GM19023 (cell line): ENCODE data around the gene POPDC2.
"Not testable (repeated sequence)": the region's sequence is repeated elsewhere in the genome, so short reads cannot be mapped to it uniquely, and the experiment has no call there.

Experiments
- ATAC-seq: cut with Tn5 transposase; IDR thresholded peaks from one replicate; pipeline ENCODE4 v1.9.1; 2021; ENCODE audit warnings: mild to moderate bottlenecking, moderate library complexity; ENCODE audit not compliant: unreplicated experiment

Gene POPDC2, protein sequence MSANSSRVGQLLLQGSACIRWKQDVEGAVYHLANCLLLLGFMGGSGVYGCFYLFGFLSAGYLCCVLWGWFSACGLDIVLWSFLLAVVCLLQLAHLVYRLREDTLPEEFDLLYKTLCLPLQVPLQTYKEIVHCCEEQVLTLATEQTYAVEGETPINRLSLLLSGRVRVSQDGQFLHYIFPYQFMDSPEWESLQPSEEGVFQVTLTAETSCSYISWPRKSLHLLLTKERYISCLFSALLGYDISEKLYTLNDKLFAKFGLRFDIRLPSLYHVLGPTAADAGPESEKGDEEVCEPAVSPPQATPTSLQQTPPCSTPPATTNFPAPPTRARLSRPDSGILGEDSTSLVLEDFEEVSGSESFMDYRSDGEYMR

DNA sequence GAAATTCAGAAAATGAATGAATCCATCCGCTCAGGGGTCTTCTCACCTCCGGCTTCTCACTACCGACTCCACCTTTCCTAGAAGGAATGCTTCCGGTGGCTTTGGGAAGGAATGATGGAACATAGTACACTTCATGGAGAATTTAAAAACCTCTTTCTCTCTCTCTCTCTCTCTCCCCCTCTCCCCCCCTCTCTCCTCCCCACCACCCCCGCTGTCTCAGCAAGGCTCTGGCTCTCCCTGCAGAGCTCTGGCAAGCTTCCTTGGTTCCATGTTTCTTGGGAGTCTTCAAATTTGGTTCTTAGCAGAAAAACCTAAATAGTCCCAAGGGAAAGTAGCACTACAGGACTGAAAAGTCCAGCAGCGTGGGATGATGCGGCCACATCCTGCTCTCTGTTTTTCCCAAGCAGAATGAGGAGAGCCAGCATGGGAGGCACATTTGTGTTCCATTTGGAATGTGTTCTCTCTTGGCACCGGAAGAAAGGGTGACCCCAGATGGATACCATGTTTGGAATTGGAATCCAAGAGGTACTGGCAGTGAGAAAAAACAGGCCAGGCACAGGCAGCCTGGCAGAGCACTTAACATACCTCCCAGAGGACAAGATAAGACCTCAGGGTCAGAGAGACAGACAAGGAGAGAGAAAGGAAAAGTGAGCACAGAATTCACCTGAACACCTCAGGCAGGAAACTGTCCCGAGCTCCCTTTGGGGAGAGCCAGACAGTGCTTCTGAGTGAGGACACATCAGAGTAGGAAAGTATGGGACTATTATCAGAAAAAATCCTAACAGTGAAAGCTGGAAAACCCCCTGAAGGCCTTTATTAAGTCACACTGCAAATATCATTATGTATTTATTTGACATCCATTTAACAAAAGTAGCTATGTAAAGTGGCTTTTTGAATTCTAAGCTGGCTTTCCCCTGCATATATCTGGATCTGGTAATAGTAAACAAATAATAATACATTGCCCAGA lies at the start of gene POPDC2:
POPDC2 (minus strand) TSS at position 116 of the 967 bp plus-strand sequence. CDS start 166 bp downstream, outside the sequence.
- ATAC-seq = no peak

DNA sequence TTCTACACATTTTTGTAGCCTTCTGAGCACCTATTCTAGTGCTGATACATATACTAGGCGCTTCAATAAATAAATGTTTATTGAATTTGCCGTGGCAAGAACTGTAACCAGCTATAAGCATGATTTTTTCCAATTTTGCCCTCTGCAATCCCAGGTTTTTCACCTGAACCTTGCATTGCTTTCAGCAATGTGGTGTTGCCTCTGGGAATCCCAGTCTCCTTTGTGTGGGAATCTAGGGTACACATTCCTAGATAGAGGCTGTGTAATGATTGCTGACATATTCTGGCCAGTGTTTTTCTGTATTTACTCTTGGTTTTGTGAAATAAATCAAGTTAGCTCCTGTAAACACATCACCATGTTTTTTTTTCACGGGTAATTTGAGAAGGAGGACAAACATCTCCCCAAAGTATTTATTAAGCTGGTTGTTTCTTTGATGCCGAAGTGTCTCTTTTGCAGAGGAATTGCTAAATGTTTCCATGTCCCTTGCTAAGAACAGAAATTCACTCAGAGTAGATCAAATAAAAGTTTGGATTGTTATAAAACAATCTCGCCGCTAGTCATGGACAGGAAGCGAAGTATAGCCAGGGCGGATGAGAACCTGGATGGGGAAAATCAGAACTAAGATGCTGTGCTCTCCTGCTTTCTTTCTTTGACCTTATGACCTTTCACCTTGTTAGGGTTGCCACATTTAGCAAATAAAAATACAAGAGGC lies 43.6 kb upstream of the POPDC2 start:
- ATAC-seq = no peak

DNA sequence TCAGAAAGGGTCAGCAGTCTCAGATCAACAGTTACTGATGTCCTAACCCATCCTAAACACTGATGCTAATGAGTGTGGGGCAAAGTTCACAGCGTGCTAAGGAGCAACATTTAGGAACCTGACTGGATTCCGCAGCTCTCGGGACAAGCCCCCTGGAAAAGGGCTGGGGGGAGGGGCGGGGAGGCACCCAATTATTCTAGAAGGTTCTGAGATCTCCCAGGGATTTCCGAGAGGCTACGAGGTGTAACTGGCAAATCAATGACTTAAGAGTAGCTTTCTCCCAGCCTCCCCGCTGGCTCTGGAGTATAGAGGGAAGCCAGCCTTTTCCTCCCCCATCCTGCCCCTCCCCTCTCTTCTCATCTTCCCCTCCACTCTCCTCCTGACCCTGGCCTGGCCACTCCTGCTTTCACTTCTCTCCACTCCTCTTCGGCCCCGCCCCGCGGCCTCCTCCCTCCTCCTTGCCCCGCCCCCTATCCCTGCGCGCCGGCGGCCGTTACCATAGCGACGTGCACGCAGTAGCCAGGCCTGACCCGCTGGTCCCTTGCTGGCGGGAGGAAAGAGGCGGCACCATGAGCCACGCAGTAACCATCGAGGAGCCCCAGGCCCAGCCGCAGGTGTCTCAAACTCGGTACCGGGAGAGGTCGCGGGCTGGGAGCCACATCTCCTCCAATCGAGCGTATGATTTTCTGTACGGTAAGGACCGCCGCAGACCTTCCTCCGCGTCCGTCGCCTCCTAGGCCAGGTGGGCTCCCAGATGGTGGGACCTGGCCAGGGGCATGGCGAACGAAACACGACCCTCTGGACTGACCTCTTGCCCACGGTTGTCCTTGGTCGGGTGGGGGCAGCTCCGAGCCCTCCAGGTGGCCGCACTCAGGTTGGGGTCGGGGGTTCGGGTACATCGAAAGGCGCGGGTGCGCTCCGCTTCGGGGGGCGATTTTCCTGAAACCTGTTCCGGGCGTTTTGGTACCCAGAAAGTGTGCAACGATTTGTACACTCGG lies 42.4 kb upstream of the POPDC2 start, which contains the start of gene CFAP91:
CFAP91 (plus strand) TSS at position 493 of the 998 bp plus-strand sequence; CDS start at position 570, 77 bp downstream.
- peak; percentile 89 for ATAC-seq

DNA sequence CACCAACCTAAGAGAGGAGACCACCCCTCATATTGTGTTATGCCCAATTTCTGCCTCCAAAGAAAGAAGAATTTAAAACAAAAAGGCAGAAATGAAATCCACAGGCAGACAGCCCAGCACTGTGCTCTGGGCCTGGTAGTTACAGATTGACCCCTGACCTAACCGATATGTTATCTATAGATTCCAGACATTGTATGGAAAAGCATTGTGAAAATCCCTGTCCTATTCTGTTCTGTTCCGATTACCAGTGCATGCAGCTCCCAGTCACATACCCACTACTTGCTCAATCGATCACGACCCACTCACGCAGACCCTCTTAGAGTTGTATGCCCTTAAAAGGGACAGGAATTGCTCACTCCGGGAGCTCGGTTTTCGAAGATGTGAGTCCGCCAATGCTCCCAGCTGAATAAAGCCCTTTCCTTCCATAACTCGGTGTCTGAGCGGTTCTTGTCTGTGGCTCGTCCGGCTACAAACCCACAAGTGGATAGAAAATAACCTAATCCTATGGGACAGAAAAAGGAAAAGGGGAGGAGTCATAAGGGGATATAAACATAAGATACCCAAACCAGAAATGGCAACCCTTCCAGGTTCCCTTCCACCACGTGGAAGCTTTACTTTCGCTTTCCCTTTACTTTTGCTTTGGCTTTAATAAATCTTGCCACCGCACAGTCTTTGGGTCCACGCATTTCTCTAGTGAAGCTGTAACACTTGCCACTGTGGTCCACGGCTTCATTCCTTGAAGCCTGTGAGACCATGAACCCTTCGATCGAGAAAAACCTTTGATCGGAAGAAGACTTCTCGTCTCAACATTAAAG lies 40.7 kb upstream of the POPDC2 start:
- peak; percentile 3 for ATAC-seq

DNA sequence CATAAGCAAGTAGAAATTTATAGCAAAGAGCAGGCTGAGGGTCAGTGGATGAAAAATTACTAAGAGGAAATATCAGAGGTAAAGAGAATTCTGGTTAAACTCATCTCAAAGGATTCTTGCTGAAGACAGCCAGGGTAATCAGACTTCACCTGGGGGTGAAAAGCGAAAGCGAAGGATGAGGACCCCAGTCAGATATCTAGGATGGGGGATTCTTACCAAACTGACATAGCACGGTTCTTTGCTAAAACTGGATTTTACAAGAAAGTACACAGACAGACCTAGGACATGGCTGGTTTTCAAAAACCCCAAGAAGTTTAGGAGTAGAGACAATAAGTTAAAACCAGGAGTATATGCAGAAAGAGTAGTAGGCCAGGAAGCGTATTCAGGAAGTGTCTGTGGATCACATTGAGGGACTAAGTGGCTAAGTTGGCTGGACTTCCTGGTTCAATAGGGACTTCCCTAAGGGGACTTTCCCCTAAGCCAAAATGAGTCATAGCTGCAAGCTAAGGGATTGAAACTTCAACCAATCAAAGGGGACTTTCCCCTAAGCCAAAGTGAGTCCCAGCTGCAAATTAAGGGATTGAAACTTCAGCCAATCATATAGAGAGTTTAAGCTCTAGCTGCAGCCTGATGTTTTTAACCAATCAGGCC lies 40.0 kb upstream of the POPDC2 start:
- ATAC-seq = peak; percentile 33

DNA sequence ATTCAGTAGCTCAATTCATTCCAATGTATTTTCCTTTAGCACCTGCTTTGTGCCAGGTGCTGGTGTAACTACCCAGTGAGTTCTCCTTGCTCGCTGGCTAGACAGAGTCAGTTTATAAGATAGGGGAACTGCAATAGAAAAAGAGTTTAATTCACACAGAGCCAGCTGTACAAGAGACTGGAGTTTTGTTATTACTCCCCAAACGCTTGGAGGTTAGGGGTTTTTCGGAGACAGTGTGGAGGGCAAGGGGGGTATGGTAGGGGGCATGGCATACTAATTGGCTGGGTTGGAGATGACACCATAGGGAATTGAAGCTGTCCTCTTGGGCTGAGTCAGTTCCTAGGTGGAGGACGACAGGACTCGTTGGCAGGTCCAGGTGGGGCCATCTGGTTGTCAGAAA lies 37.0 kb upstream of the POPDC2 start:
- peak; percentile 59 for ATAC-seq

DNA sequence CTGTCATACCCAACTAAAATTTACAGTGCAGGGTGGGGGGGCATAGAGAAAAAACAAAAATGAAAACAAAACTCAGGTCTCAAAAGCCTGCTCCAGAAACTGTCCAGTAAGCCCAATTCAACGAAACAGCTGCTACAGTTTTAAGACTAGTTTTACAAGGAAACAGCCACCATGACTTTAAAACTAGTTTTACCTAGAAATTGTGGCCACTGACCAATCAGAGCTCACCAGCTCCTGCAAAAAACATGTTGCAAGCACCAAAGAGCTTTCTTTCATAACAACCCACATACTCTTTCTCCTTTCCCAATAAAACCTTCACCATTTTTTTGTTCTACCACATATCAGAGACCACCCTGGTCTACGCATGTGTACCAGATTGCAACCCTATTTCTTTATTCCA lies 35.1 kb upstream of the POPDC2 start:
- ATAC-seq = no peak

DNA sequence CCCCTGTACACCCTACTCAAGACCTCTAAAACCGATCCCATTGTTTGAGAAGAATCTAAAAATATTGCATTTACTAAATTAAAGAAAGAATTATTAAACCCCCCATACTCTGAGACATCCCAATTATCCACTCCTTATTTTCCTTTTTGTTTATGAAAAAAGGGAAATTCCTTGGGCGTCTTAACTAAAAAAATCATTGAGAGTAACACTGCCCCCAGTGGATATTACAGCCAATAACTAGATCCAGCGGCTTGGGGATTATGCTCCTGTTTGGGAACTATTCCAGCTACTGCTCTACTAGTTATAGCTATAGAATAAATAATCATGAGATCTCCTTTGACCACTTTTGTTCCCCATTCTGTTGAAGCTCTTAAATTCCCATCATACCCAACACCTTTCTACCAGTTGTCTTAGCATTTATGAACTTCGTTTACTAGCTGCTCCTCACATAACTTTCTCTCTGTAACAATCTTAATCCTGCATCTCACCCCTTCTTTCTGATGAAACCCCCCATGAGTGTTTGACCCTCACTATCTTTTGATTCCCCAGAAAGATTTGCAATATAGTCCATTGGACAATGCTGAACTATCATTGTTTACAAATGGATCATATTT lies 29.8 kb upstream of the POPDC2 start:
- no peak for ATAC-seq

DNA sequence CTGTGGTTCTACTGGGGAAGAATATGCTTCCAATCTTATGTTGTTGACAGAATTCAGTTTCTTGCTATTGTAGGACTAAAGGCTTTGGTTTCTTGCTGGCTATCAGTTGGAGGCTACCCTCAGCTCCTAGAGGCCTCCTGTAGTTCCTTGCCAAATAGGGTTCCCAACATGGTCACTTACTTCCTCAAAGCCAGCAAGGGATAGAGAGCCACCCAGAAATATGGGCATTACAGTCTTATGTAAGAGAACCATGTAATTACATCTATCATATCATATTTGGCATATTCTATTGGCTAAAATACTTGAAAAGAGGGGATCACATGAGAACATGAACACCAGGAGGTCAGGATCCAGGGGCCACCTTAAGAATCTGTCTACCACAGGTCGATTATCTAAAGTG lies 23.0 kb upstream of the POPDC2 start:
- ATAC-seq = no peak

DNA sequence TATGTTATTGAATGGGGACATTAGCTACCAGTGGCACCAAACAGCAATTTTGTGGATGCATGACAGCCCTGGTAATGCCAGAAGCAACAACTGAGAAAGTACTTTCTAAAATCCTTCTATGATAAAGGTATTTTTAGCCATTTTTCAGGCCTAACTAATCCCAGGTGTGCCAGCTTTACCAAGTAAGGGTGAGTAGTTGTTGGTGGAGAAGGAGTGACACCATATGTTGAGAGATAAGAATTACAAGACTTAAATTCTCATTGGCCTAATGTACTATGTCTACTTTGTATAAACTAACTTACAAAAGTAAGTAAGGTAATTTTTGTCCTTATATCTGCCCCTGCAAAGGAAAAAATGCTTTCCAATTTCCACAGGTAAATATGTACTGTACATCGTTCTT lies 20.9 kb upstream of the POPDC2 start:
- no peak for ATAC-seq

DNA sequence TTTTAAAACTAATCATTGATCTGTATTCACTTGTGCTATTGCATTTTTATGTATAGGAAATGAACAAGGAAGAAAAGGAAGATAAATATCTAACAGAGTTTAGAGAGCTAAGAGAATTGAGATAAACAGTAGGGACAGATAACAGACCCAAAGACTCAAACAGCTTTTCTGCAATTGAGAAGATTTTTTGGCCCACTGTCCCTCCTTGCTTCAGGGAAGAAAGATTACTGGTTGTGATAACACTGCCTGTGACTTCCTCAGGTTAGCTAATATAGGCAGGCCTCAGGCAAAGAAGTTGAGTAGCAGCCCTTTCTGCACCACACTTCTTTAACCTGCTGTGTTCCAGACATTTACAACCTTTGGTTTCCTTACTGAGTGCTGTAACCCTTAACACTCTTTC lies 19.5 kb upstream of the POPDC2 start:
- no peak for ATAC-seq

DNA sequence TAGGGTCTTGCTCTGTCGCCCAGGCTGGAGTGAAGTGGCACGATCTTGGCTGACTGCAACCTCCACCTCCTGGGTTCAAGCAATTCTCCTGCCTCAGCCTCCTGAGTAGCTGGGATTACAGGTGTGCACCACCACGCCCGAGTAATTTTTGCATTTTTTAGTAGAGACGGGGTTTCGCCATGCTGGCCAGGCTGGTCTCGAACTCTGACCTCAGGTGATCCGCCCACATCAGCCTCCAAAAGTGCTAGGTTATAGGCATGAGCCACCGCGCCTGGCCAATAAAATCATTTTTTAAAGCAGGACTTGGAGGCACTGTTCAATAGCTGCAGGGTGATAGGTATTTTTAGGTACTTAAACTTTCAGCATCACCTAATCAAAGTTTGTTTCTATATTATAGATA lies 17.8 kb upstream of the POPDC2 start:
- ATAC-seq = not testable (repeated sequence)

DNA sequence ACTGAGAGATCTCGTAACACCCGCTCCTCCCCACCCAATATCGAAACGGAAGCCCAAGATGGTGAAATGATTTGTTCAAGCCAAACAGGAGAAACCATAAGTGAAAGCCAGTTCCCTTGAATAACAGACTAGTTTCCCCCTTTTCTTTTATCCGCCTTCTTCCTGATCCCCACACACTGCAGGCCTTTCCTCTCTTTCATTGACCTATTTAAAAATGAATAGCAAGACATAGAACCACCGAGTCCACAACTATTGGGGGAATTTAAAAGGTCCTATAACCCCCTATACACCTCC lies 17.2 kb upstream of the POPDC2 start:
- ATAC-seq = no peak

DNA sequence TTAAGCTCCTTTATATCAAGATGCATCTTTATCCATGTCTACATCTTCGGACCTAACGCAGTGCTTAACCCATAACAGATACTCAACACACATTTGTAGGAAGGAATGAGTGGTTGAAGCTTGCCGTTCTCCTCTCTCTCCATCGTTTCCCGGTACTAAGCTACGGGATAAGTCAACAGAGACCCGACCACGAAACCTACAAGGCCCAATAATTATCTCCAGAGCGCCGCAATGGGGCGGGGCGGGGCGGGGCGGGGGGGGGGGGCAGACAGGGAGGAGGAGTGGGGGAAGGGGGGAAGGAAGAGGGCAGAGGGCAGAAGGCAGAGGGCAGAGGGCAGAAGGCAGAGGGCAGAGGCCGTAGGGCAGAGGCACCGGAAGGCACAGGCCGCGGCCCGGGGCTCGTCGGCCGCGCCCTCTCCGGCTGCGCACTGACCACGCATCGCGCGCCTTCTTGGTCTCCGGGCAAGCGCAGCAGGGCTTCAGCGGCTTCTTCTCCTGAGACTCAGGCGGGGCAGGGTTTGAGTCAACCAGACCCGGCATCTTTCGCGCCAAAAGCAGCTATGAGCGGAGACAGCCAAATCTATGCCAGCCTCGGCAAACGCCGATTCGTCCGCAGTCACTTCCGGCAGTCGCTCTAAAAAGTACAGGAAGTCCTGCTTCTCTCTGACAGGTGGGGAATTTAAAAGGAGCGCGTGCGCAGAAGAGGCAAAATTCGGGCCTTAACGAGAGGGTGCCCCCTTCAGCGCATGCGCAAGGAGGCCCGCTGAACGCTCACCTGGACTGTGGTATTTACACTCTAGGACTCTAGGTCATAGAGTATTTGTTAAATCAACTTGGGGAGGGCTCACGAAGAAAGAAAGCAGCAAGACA lies 16.6 kb upstream of the POPDC2 start, which contains the start of gene COX17:
COX17 (minus strand) TSS at position 636 of the 870 bp plus-strand sequence; CDS start at position 540, 96 bp downstream.
- ATAC-seq = peak; percentile 89

DNA sequence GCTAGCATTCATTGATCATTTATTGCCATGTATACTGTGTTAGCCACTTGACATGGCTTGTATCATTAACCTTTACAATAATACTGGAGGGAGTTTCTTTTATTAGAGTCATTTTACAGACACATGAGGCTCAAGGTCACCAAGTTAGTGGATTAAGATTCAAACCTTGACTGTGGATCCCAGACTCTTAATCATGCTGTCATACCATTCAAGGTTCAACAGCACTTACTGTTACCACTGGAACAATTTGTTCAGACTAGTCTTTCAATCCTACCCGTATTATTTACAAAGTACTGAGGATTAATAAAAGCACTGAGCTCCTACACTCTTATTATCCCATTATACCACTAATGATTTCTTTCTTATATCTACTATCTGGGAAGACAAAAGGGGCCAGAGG lies 15.6 kb upstream of the POPDC2 start:
- no peak for ATAC-seq

DNA sequence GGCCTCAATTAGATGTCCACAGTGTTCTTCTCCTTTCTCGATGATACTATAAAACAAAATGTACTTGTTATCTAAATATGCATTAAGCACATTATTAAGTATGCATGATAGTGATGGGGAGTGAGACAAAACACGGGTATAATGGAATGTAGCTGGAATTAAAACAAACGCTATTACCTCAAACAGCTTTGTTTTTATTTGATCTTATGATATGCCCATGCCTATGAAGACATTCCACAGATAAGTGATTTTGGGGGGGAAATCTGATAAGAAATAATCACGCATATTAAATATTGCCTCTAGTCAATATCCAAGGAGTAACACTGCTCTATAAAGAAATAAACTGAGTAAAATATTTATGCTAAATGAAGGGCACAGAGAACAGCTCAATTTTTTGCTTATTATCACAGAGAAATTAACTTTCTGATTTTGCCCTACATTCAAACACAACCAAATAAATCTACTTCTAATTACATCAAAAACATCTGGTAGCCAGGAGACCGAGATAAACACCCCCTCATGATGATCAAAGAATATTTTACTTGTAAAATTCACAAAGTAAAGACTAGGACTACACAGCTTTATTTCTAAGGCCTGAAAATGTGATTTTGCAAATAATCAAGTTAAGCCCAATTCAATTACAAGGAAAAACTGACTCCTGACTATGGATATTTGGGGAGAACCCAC lies 14.9 kb upstream of the POPDC2 start:
- ATAC-seq = no peak

DNA sequence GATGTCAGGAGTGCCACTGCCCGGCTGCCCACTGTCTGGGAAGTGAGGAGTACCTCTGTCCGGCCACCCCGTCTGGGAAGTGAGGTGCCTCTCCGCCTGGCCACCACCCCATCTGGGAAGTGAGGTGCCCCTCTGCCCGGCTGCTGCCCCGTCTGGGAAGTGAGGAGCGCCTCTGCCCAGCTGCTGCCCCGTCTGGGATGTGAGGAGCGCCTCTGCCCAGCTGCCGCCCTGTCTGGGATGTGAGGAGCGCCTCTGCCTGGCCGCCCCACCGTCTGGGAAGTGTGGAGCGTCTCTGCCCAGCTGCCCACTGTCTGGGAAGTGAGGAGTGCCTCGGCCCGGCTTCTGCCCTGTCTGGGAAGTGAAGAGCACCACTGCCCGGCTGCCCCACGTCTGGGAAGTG lies 13.5 kb upstream of the POPDC2 start:
- ATAC-seq = no peak
